Neural progenitor cell (in vitro differentiated cells): ENCODE data around the gene GDPD4. TPM values are rescaled to one million over a fixed set of nuclear protein-coding genes. Genes with fewer than 3 reads are reported as not detected.

Experiments used
- DNase-seq: peaks from one replicate; pipeline ENCODE4 v3.0.0-alpha.2; 2016; ENCODE audit warnings: low spot score
- H2AFZ ChIP-seq: fragments of 200-600 bp; sonication (generic); replicated peaks from 2 replicates; pipeline ENCODE4 v1.6.1; 2016; ENCODE audit warnings: antibody characterized with exemption
- H3F3A ChIP-seq: fragments of 200-600 bp; sonication (generic); 2 replicates; pipeline ENCODE4 v1.6.1; 2016; ENCODE audit warnings: antibody characterized with exemption, low read depth
- H3K27ac ChIP-seq: fragments of 200-600 bp; sonication (generic); 2 replicates; pipeline ENCODE4 v1.5.1; 2016; ENCODE audit warnings: mild to moderate bottlenecking
- H3K27me3 ChIP-seq: fragments of 200-600 bp; sonication (generic); 2 replicates; pipeline ENCODE4 v1.6.1; 2016; ENCODE audit warnings: mild to moderate bottlenecking, moderate library complexity
- H3K36me3 ChIP-seq: fragments of 200-600 bp; sonication (generic); 2 replicates; pipeline ENCODE4 v1.5.1; 2016
- H3K4me1 ChIP-seq: fragments of 200-600 bp; sonication (generic); 2 replicates; pipeline ENCODE4 v1.6.1; 2016; ENCODE audit warnings: mixed run types
- H3K4me2 ChIP-seq: fragments of 200-600 bp; sonication (generic); 2 replicates; pipeline ENCODE4 v1.6.1; 2016
- H3K4me3 ChIP-seq: fragments of 200-600 bp; sonication (generic); 2 replicates; pipeline ENCODE4 v1.5.1; 2016
- H3K79me2 ChIP-seq: fragments of 200-600 bp; sonication (generic); 2 replicates; pipeline ENCODE4 v1.6.1; 2016; ENCODE audit warnings: low read depth
- H3K9ac ChIP-seq: fragments of 200-600 bp; sonication (generic); 2 replicates; pipeline ENCODE4 v1.6.1; 2016
- H3K9me3 ChIP-seq: fragments of 200-600 bp; sonication (generic); 2 replicates; pipeline ENCODE4 v1.5.1; 2016; ENCODE audit warnings: low read depth
- H4K20me1 ChIP-seq: fragments of 200-600 bp; sonication (generic); 2 replicates; pipeline ENCODE4 v1.6.1; 2016; ENCODE audit warnings: low read depth
- H3K27ac Mint-ChIP-seq: 3 replicates; pipeline ENCODE4 v1.8.0; 2021; ENCODE audit warnings: mixed read lengths
- H3K27me3 Mint-ChIP-seq: 2 replicates; pipeline ENCODE4 v1.8.0; 2022; ENCODE audit warnings: low read depth, mild to moderate bottlenecking, inconsistent platforms, moderate library complexity, mixed read lengths; ENCODE audit not compliant: insufficient read depth
- H3K36me3 Mint-ChIP-seq: 3 replicates; pipeline ENCODE4 v1.8.0; 2021; ENCODE audit warnings: mixed read lengths
- H3K4me1 Mint-ChIP-seq: 3 replicates; pipeline ENCODE4 v1.8.0; 2021; ENCODE audit warnings: mixed read lengths
- H3K4me3 Mint-ChIP-seq: 3 replicates; pipeline ENCODE4 v1.8.0; 2021; ENCODE audit warnings: mild to moderate bottlenecking, moderate library complexity, mixed read lengths
- H3K9me3 Mint-ChIP-seq: 3 replicates; pipeline ENCODE4 v1.8.0; 2020; ENCODE audit warnings: mixed read lengths
- EZH2 ChIP-seq: fragments of 200-600 bp; sonication (generic); IDR thresholded peaks from 2 replicates; pipeline ENCODE4 v1.6.1; 2017; ENCODE audit warnings: antibody characterized with exemption, mild to moderate bottlenecking, moderate library complexity
- EZH2phosphoT487 ChIP-seq: fragments of 200-600 bp; sonication (generic); IDR thresholded peaks from 2 replicates; pipeline ENCODE4 v1.6.1; 2017; ENCODE audit warnings: antibody characterized with exemption
- total RNA-seq: library from RNA; depleted of rRNA; stranded (reverse); fragments of >200 nt; gene quantifications from 2 replicates; pipeline ENCODE4 v1.2.3, GENCODE V29; 2015; ENCODE audit warnings: low replicate concordance
- TF ChIP-seq, protein P1 (sequence below): fragments of 200-600 bp; sonication (generic); IDR thresholded peaks from 2 replicates; pipeline ENCODE4 v1.5.1; 2017; ENCODE audit warnings: antibody characterized with exemption, mild to moderate bottlenecking

GDPD4 gene
- total RNA-seq, 1 donor from 2014 or later: not detected

DNA sequence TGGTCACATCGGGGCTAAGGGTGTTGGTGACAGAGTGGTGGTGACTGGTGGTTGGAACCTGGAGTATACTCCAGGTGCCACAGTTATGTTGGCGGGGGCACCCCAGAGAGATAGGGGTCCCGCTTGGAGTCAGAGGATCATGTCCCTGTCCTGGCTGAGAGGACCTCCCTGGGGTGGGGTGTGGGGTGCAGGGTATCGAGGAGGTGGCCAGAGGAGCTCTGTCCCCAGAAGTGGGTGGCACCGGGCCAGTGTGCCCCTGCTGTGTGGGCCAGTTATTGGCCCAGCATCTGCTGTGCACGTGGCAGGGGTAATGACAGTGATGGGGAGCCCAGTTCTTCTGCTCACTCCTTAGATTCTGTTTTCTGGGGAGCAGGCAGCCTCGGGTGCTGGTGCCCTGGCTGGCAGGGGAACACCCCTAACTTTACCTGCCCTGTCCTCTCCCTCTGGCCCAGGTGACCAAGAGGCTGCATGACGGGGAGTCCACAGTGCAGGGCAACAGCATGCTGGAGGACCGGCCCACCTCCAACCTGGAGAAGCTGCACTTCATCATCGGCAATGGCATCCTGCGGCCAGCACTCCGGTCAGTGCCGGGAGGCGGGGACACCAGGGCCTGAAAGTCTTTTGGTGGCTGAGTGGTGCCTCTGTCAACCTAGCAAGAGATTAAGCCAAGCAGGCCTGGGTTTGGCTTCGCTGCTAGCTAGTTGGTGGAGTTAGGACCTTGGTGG is 117.2 kb downstream of the GDPD4 start:
- Mint-ChIP-seq H3K4me1 (peaks cover 3% of the 10 kb centered on the region), H3K9me3 (no peaks in the 10 kb centered on the region), H3K36me3 (no peaks in the 10 kb centered on the region), H3K4me3 (no peak overlapping the region), H3K27me3 (no peaks in the 10 kb centered on the region), H3K27ac (no peak overlapping the region)
- Histone ChIP-seq H3K9ac (no peak overlapping the region), H3K36me3 (no peaks in the 10 kb centered on the region), H3K4me3 (no peak overlapping the region), H3K79me2 (no peaks in the 10 kb centered on the region), H4K20me1 (no peaks in the 10 kb centered on the region), H3K4me2 (no peak overlapping the region), H3F3A (no peaks in the 10 kb centered on the region), H2AFZ (no peak overlapping the region), H3K27ac (no peak overlapping the region), H3K27me3 (no peaks in the 10 kb centered on the region), H3K4me1 (no peaks in the 10 kb centered on the region), H3K9me3 (no peaks in the 10 kb centered on the region)
- DNase-seq: no peak
- TF ChIP-seq EZH2: no peak
- no peak for TF ChIP-seq EZH2phosphoT487
- TF ChIP-seq, protein P1, sequence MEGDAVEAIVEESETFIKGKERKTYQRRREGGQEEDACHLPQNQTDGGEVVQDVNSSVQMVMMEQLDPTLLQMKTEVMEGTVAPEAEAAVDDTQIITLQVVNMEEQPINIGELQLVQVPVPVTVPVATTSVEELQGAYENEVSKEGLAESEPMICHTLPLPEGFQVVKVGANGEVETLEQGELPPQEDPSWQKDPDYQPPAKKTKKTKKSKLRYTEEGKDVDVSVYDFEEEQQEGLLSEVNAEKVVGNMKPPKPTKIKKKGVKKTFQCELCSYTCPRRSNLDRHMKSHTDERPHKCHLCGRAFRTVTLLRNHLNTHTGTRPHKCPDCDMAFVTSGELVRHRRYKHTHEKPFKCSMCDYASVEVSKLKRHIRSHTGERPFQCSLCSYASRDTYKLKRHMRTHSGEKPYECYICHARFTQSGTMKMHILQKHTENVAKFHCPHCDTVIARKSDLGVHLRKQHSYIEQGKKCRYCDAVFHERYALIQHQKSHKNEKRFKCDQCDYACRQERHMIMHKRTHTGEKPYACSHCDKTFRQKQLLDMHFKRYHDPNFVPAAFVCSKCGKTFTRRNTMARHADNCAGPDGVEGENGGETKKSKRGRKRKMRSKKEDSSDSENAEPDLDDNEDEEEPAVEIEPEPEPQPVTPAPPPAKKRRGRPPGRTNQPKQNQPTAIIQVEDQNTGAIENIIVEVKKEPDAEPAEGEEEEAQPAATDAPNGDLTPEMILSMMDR: no peak

DNA sequence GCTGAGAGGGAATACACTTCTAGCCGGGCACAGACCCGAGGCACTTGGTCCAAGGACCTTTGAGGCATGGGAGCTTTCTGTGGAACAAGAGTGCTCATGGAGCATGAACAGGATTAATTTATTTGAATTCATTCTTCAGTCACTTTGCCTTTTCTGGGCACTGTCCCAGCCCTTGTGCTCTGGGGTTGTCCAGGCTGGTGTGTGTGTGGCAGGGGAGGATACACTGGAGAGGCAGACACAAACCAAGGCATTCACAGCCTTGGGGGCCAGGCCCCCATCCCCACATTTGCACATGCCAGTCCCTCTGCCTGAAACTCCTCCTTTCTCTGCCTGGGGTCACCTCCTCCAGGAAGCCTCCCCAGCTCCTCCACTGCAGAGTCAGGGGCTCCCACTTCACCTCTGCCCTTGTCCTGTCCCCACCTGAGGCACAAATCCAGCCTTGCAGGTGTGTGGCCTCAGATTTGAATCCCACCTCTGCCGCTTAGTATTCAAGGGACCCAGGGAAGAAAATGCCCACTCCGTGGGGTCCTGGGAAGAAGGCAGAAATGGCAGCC is 118.0 kb downstream of the GDPD4 start:
- Mint-ChIP-seq H3K36me3 (no peaks in the 10 kb centered on the region), H3K4me3 (no peak overlapping the region), H3K9me3 (no peaks in the 10 kb centered on the region), H3K4me1 (peaks cover under 1% of the 10 kb centered on the region), H3K27me3 (no peaks in the 10 kb centered on the region), H3K27ac (no peak overlapping the region)
- no peaks in the 10 kb centered on the region for H3K79me2 ChIP-seq
- H3F3A ChIP-seq: no peaks in the 10 kb centered on the region
- H3K36me3 ChIP-seq: no peaks in the 10 kb centered on the region
- H2AFZ ChIP-seq: no peak overlapping the region
- TF ChIP-seq, protein P1: no peak
- TF ChIP-seq EZH2phosphoT487: no peak
- TF ChIP-seq EZH2: no peak
- H3K27me3 ChIP-seq: no peaks in the 10 kb centered on the region
- DNase-seq: no peak
- H3K4me3 ChIP-seq: no peak overlapping the region
- no peak overlapping the region for H3K9ac ChIP-seq
- no peak overlapping the region for H3K4me2 ChIP-seq
- H3K9me3 ChIP-seq: no peaks in the 10 kb centered on the region
- H4K20me1 ChIP-seq: no peaks in the 10 kb centered on the region
- H3K4me1 ChIP-seq: no peaks in the 10 kb centered on the region
- H3K27ac ChIP-seq: no peak overlapping the region

- TF ChIP-seq EZH2 (no peak), EZH2phosphoT487 (no peak)
- TF ChIP-seq, protein P1: no peak
- Mint-ChIP-seq H3K4me3 (no peak overlapping the region), H3K36me3 (no peaks in the 10 kb centered on the region), H3K9me3 (no peaks in the 10 kb centered on the region), H3K4me1 (no peaks in the 10 kb centered on the region), H3K27me3 (peaks cover 3% of the 10 kb centered on the region), H3K27ac (peak overlapping the region; percentile 42)
- no peaks in the 10 kb centered on the region for H3K79me2 ChIP-seq
- H3K4me2 ChIP-seq: no peak overlapping the region
- no peaks in the 10 kb centered on the region for H4K20me1 ChIP-seq
- no peaks in the 10 kb centered on the region for H3K4me1 ChIP-seq
- H3K9me3 ChIP-seq: no peaks in the 10 kb centered on the region
- no peak overlapping the region for H3K9ac ChIP-seq
- no peak overlapping the region for H3K27ac ChIP-seq
- no peaks in the 10 kb centered on the region for H3F3A ChIP-seq
- no peaks in the 10 kb centered on the region for H3K36me3 ChIP-seq
- H2AFZ ChIP-seq: no peak overlapping the region
- H3K4me3 ChIP-seq: no peak overlapping the region
- no peak for DNase-seq
- H3K27me3 ChIP-seq: no peaks in the 10 kb centered on the region
These were observed 118.7 kb downstream of the GDPD4 start for GRCh38 chr11:77182542-77183430.
